MCF 10A (cell line): ENCODE results near the gene GABRD. TPM values are rescaled to one million over a fixed set of nuclear protein-coding genes. Genes with fewer than 3 reads are reported as not detected.

Experiments used
- BruUV-seq: library from RNA; stranded (reverse); fragments of 400-500 nt; replicated peaks from 2 replicates; lab custom pipeline; 2021; lab: Mats Ljungman, UMichigan
- CTCF ChIA-PET: fragments of 300-600 bp; sonication (Branson Sonifier 250); formaldehyde crosslinking; extraction: SDS; loops from one replicate; lab custom pipeline; 2021; ENCODE audit warnings: antibody characterized with exemption, inconsistent platforms; lab: Yijun Ruan, JAX
- POLR2A ChIA-PET: fragments of 300-600, 350-650 bp; sonication (Branson Sonifier 250); formaldehyde crosslinking; extraction: SDS; loops from one replicate; lab custom pipeline; 2020; ENCODE audit warnings: antibody characterized with exemption, inconsistent platforms; lab: Yijun Ruan, JAX
- DNase-seq: peaks from one replicate; pipeline ENCODE4 v3.0.0-alpha.2; 2018; ENCODE audit not compliant: unreplicated experiment
- H3K27ac Mint-ChIP-seq: one replicate; pipeline ENCODE4 v1.8.0; 2022; ENCODE audit warnings: mild to moderate bottlenecking, low read depth, mixed read lengths; ENCODE audit not compliant: unreplicated experiment
- H3K27me3 Mint-ChIP-seq: one replicate; pipeline ENCODE4 v1.8.0; 2022; ENCODE audit warnings: mixed read lengths; ENCODE audit not compliant: insufficient read depth, unreplicated experiment
- H3K36me3 Mint-ChIP-seq: one replicate; pipeline ENCODE4 v1.8.0; 2022; ENCODE audit warnings: mild to moderate bottlenecking, moderate library complexity, mixed read lengths; ENCODE audit not compliant: insufficient read depth, unreplicated experiment
- H3K4me1 Mint-ChIP-seq: one replicate; pipeline ENCODE4 v1.8.0; 2022; ENCODE audit warnings: mixed read lengths; ENCODE audit not compliant: insufficient read depth, unreplicated experiment
- H3K4me3 Mint-ChIP-seq: one replicate; pipeline ENCODE4 v1.8.0; 2022; ENCODE audit warnings: mild to moderate bottlenecking, moderate library complexity, mixed read lengths; ENCODE audit not compliant: unreplicated experiment
- H3K9me3 Mint-ChIP-seq: one replicate; pipeline ENCODE4 v1.8.0; 2022; ENCODE audit warnings: mixed read lengths; ENCODE audit not compliant: unreplicated experiment
- CTCF ChIP-seq: fragments of 200-600 bp; IDR thresholded peaks from one replicate; pipeline ENCODE4 v1.8.0; 2022; ENCODE audit warnings: antibody characterized with exemption, mild to moderate bottlenecking; ENCODE audit not compliant: unreplicated experiment
- intact Hi-C: fragments of 100-400 bp; cut with micrococcal nuclease; formaldehyde crosslinking; loops from 2 replicates; pipeline ENCODE4 v1.14.1; 2022
- total RNA-seq: library from RNA; stranded (reverse); gene quantifications from 2 replicates; pipeline ENCODE4 v1.2.3, GENCODE V29; 2022

The GABRD gene
- total RNA-seq, 1 experiment from 2014 or later, result not detected

- DNase-seq, result peak; percentile 90
- H3K9me3 Mint-ChIP-seq, result no peaks in the 10 kb centered on the region
- H3K36me3 Mint-ChIP-seq, result peaks cover 9% of the 10 kb centered on the region
- H3K27ac Mint-ChIP-seq, result no peak within 1 kb of the TSS
- H3K27me3 Mint-ChIP-seq, result no peaks in the 10 kb centered on the region
- ChIA-PET CTCF (interaction anchor here (0.5 to 2.4 kb wide), 4 partner anchors 90 to 340 kb away, joined by 3 to 6 read pairs (median 4); no protein-coding TSS in a partner anchor), POLR2A (interaction anchor here (0.6 to 1.1 kb wide), 2 partner anchors 22 to 1627 kb away, joined by 4 to 6 read pairs; no protein-coding TSS in a partner anchor)
- BruUV-seq, result no TSS peak
- H3K4me1 Mint-ChIP-seq, result peaks cover 11% of the 10 kb centered on the region
- no peak for TF ChIP-seq CTCF
- peak within 1 kb of the TSS; percentile 72 for H3K4me3 Mint-ChIP-seq
- intact Hi-C loops, result loop anchor here (2.0 kb wide), 1 partner anchor 91 kb away; no protein-coding TSS in a partner anchor
Measured at GRCh38 chr1:2049718-2050431, 30.7 kb downstream of the GABRD start, which contains the start of gene PRKCZ. Gene PRKCZ, plus strand, starts transcription at chr1:2050411. Its CDS starts 220 bp downstream, at chr1:2050631.

- no peaks in the 10 kb centered on the region for H3K9me3 Mint-ChIP-seq
- no TSS peak for BruUV-seq
- H3K27me3 Mint-ChIP-seq, result no peaks in the 10 kb centered on the region
- ChIA-PET CTCF (interaction anchor here (2.4 kb wide), 1 partner anchor 90 kb away, joined by 6 read pairs; no protein-coding TSS in a partner anchor), POLR2A (interaction anchor here (0.6 to 1.1 kb wide), 3 partner anchors 21 to 1626 kb away, joined by 3 to 6 read pairs (median 4); no protein-coding TSS in a partner anchor)
- peaks cover 10% of the 10 kb centered on the region for H3K36me3 Mint-ChIP-seq
- intact Hi-C loops, result loop anchor here (2.0 kb wide), 1 partner anchor 90 kb away; no protein-coding TSS in a partner anchor
- DNase-seq, result peak; percentile 27
- peaks cover 11% of the 10 kb centered on the region for H3K4me1 Mint-ChIP-seq
- no peak overlapping the region for H3K27ac Mint-ChIP-seq
- H3K4me3 Mint-ChIP-seq, result peak overlapping the region; percentile 72
- no peak for TF ChIP-seq CTCF
Measured at GRCh38 chr1:2050461-2050792, 31.3 kb downstream of the GABRD start.

GRCh38 chr1:2050793-2051682 is 31.9 kb downstream of the GABRD start:
- Mint-ChIP-seq H3K4me1 (peaks cover 11% of the 10 kb centered on the region), H3K27me3 (no peaks in the 10 kb centered on the region), H3K27ac (no peak overlapping the region), H3K4me3 (peak overlapping the region; percentile 72), H3K9me3 (no peaks in the 10 kb centered on the region), H3K36me3 (peaks cover 14% of the 10 kb centered on the region)
- BruUV-seq, result no TSS peak
- POLR2A ChIA-PET, result interaction anchor here (0.5 to 1.1 kb wide), 3 partner anchors 13 to 142 kb away, joined by 3 to 4 read pairs (median 3); no protein-coding TSS in a partner anchor
- intact Hi-C loops, result loop anchor here (2.0 kb wide), 1 partner anchor 90 kb away; no protein-coding TSS in a partner anchor
- DNase-seq, result no peak
- no peak for TF ChIP-seq CTCF
- CTCF ChIA-PET, result interaction anchor here (0.7 to 2.4 kb wide), 3 partner anchors 13 to 108 kb away, joined by 3 to 6 read pairs (median 3); no protein-coding TSS in a partner anchor
